ENCODE data around the gene OR51M1. TPM values are rescaled to one million over a fixed set of nuclear protein-coding genes. Genes with fewer than 3 reads are reported as not detected.

The OR51M1 gene
- total RNA-seq, 1 experiment from 2014 or later: not detected

- ChIA-PET RAD21 (ENCODE audit: low non-redundant PET in 1 of 2, low total read pairs in 2 of 2, uncharacterized antibody in 2 of 2, unreplicated experiment in 2 of 2) (no interaction called here), POLR2A (no interaction called here), CTCF (no interaction called here)
- DNase-seq (ENCODE audit: low read depth, low spot score): no peak
- intact Hi-C loops (cut with micrococcal nuclease): no loop called here
- no peaks in the 10 kb centered on the region for H3K9me3 ChIP-seq (ENCODE audit: control insufficient read depth in 1 of 2, insufficient read depth in 1 of 2, low read depth in 1 of 2, low read length in 2 of 2)
- ATAC-seq: no peak
- no peaks in the 10 kb centered on the region for H3K9me2 ChIP-seq (ENCODE audit: insufficient read depth)
- TF ChIP-seq SP1 (IDR thresholded peaks at IDR 0.05; ENCODE audit: low read depth) (no peak), REST (IDR thresholded peaks at IDR 0.05; ENCODE audit: low read depth) (no peak), SRF (IDR thresholded peaks at IDR 0.05; ENCODE audit: low read depth) (no peak)
- no peaks in the 10 kb centered on the region for H3K27me3 ChIP-seq (ENCODE audit: insufficient read depth, low read length)
- no TSS peak for BruUV-seq (replicated peaks)
- H3K4me3 ChIP-seq (replicated peaks in 1 of 2; ENCODE audit: low read depth in 1 of 2, low read length in 2 of 2): no peak overlapping the region
- H3K79me2 ChIP-seq (ENCODE audit: insufficient read depth, low read length): peaks cover 99% of the 10 kb centered on the region
- no peak overlapping the region for H3K4me2 ChIP-seq (ENCODE audit: low read length)
- H3K27ac ChIP-seq (ENCODE audit: low read depth, low read length): no peak overlapping the region
- H3K9ac ChIP-seq (ENCODE audit: low read length): no peak overlapping the region
- peaks cover 0 to 50% of the 10 kb centered on the region in 2 experiments; a peak in 2 of 4 replicates for H3K36me3 ChIP-seq (ENCODE audit: control insufficient read depth in 1 of 2, insufficient read depth in 2 of 2, low read length in 2 of 2)
- no peak overlapping the region for H2AFZ ChIP-seq (ENCODE audit: low read depth, low read length, poor library complexity, severe bottlenecking)
- H3K4me1 ChIP-seq (ENCODE audit: control insufficient read depth in 1 of 2, insufficient read depth in 2 of 2, low read length in 2 of 2): peaks cover 3 to 81% of the 10 kb centered on the region in 2 experiments; a peak in 2 of 4 replicates
- H4K20me1 ChIP-seq (ENCODE audit: insufficient read depth): peaks cover 42% of the 10 kb centered on the region
These were observed 16.8 kb upstream of the OR51M1 start for GRCh38 chr11:5366856-5367255.

GRCh38 chr11:5367448-5368074 lies 16.1 kb upstream of the OR51M1 start:
- no TSS peak for BruUV-seq (replicated peaks)
- Histone ChIP-seq H2AFZ (ENCODE audit: low read depth, low read length, poor library complexity, severe bottlenecking) (no peak overlapping the region), H3K27ac (ENCODE audit: low read depth, low read length) (no peak overlapping the region), H3K79me2 (ENCODE audit: insufficient read depth, low read length) (peaks cover 99% of the 10 kb centered on the region), H3K27me3 (ENCODE audit: insufficient read depth, low read length) (no peaks in the 10 kb centered on the region), H3K4me2 (ENCODE audit: low read length) (no peak overlapping the region), H3K36me3 (ENCODE audit: control insufficient read depth in 1 of 2, insufficient read depth in 2 of 2, low read length in 2 of 2) (peaks cover 0 to 43% of the 10 kb centered on the region in 2 experiments; a peak in 2 of 4 replicates), H3K4me3 (replicated peaks in 1 of 2; ENCODE audit: low read depth in 1 of 2, low read length in 2 of 2) (no peak overlapping the region), H3K9ac (ENCODE audit: low read length) (no peak overlapping the region), H3K9me3 (ENCODE audit: control insufficient read depth in 1 of 2, insufficient read depth in 1 of 2, low read depth in 1 of 2, low read length in 2 of 2) (no peaks in the 10 kb centered on the region), H3K9me2 (ENCODE audit: insufficient read depth) (no peaks in the 10 kb centered on the region), H4K20me1 (ENCODE audit: insufficient read depth) (peaks cover 48% of the 10 kb centered on the region), H3K4me1 (ENCODE audit: control insufficient read depth in 1 of 2, insufficient read depth in 2 of 2, low read length in 2 of 2) (peaks cover 3 to 78% of the 10 kb centered on the region in 2 experiments; a peak in 2 of 4 replicates)
- intact Hi-C loops (cut with micrococcal nuclease): no loop called here
- DNase-seq (ENCODE audit: low read depth, low spot score) (no peak), ATAC-seq (no peak)
- POLR2A ChIA-PET: no interaction called here
- CTCF ChIA-PET: no interaction called here
- RAD21 ChIA-PET (ENCODE audit: low non-redundant PET in 1 of 2, low total read pairs in 2 of 2, uncharacterized antibody in 2 of 2, unreplicated experiment in 2 of 2): no interaction called here
- TF ChIP-seq ZNF274 (IDR thresholded peaks at IDR 0.05; ENCODE audit: low read depth, low read length): no peak
- TF ChIP-seq ZFX (IDR thresholded peaks at IDR 0.05): no peak
- TF ChIP-seq POLR2A (IDR thresholded peaks at IDR 0.05; ENCODE audit: borderline replicate concordance, extremely low read depth, insufficient read depth, insufficient read length): no peak
- no peak for TF ChIP-seq POLR2AphosphoS5 (IDR thresholded peaks at IDR 0.05; ENCODE audit: low read depth, low read length)
- TF ChIP-seq CBX3 (IDR thresholded peaks at IDR 0.05; ENCODE audit: low read depth): no peak
- TF ChIP-seq CTCF (IDR thresholded peaks at IDR 0.05 in 2 of 3, conservative IDR thresholded peaks at IDR 0.05 in 1 of 3; ENCODE audit: borderline replicate concordance in 1 of 3, insufficient read depth in 1 of 3, low read depth in 2 of 3, low read length in 2 of 3): no peak
- no peak for TF ChIP-seq EZH2 (IDR thresholded peaks at IDR 0.05)
- TF ChIP-seq EZH2phosphoT487 (IDR thresholded peaks at IDR 0.05; ENCODE audit: borderline replicate concordance): no peak
- TF ChIP-seq SP1 (IDR thresholded peaks at IDR 0.05; ENCODE audit: low read depth): no peak
- TF ChIP-seq ZBTB33 (IDR thresholded peaks at IDR 0.05; ENCODE audit: extremely low read depth, insufficient replicate concordance, low read length): no peak
- TF ChIP-seq JUND (IDR thresholded peaks at IDR 0.05): no peak

All from HCT116 (cell line).